HUES48 (cell line): Measurements from ENCODE around the gene PEAR1.

Experiments
- H3K27ac ChIP-seq: one replicate; pipeline ENCODE4 v1.7.0; 2013; ENCODE audit warnings: low read depth, low read length, inconsistent platforms
- H3K27me3 ChIP-seq: 2 replicates; pipeline ENCODE4 v1.6.1; 2013; ENCODE audit warnings: mild to moderate bottlenecking, low read length; ENCODE audit not compliant: control insufficient read depth, insufficient read depth
- H3K36me3 ChIP-seq: 2 replicates; pipeline ENCODE4 v1.6.1; 2013; ENCODE audit warnings: low read length; ENCODE audit not compliant: control insufficient read depth, insufficient read depth
- H3K4me1 ChIP-seq: 2 replicates; pipeline ENCODE4 v1.6.1; 2013; ENCODE audit warnings: mild to moderate bottlenecking, low read length; ENCODE audit not compliant: control insufficient read depth, insufficient read depth
- H3K4me3 ChIP-seq: 2 replicates; pipeline ENCODE4 v1.5.1; 2013; ENCODE audit warnings: mild to moderate bottlenecking, low read depth, low read length
- H3K9ac ChIP-seq: 2 replicates; pipeline ENCODE4 v1.6.1; 2013; ENCODE audit warnings: mild to moderate bottlenecking, low read depth, low read length, moderate library complexity
- H3K9me3 ChIP-seq: 2 replicates; pipeline ENCODE4 v1.6.1; 2013; ENCODE audit warnings: low read length; ENCODE audit not compliant: control insufficient read depth, insufficient read depth

Gene PEAR1

GRCh38 chr1:156860628-156861423 is 32.7 kb upstream of the PEAR1 start, which contains the start of gene NTRK1:
NTRK1 (plus strand) TSS chr1:156860865; CDS start chr1:156860935, 70 bp downstream.
- Histone ChIP-seq H3K36me3 (no peaks in the 10 kb centered on the region), H3K9ac (no peak within 1 kb of the TSS), H3K4me3 (peak within 1 kb of the TSS; percentile 51), H3K27me3 (peaks cover 98% of the 10 kb centered on the region), H3K4me1 (no peaks in the 10 kb centered on the region), H3K9me3 (no peaks in the 10 kb centered on the region), H3K27ac (no peak within 1 kb of the TSS)

DNA sequence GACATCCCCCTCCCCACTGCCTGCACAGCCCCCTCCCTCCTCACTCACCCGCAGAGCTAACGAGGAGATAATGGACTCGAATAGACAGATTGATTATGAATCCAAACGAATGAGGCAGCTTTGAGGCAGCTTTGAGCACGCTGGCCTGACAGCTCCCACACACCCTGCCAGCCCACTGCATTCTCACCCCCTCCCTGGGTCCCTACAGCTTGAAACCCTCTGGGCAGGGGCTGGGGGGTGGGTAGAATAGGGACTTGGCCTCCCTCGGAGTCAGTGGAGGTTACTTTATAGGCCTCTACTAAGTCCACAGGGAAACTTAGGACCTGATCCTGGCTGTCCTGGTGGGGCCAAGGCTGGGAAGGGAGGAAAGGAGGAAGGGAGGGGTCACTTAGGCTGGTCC is 30.9 kb upstream of the PEAR1 start:
- Histone ChIP-seq H3K27me3 (peaks cover 84% of the 10 kb centered on the region), H3K9ac (no peak overlapping the region), H3K4me3 (no peak overlapping the region), H3K27ac (no peak overlapping the region), H3K36me3 (no peaks in the 10 kb centered on the region), H3K4me1 (0 out of 2 replicates have a peak, but pooled peaks cover 7% of the 10 kb centered on the region), H3K9me3 (no peaks in the 10 kb centered on the region)

GRCh38 chr1:156862997-156863599 is 30.4 kb upstream of the PEAR1 start:
- H3K9ac ChIP-seq, result no peak overlapping the region
- H3K27me3 ChIP-seq, result peaks cover 79% of the 10 kb centered on the region
- H3K9me3 ChIP-seq, result no peaks in the 10 kb centered on the region
- 0 out of 2 replicates have a peak, but pooled peaks cover 7% of the 10 kb centered on the region for H3K4me1 ChIP-seq
- no peak overlapping the region for H3K27ac ChIP-seq
- no peaks in the 10 kb centered on the region for H3K36me3 ChIP-seq
- no peak overlapping the region for H3K4me3 ChIP-seq

DNA sequence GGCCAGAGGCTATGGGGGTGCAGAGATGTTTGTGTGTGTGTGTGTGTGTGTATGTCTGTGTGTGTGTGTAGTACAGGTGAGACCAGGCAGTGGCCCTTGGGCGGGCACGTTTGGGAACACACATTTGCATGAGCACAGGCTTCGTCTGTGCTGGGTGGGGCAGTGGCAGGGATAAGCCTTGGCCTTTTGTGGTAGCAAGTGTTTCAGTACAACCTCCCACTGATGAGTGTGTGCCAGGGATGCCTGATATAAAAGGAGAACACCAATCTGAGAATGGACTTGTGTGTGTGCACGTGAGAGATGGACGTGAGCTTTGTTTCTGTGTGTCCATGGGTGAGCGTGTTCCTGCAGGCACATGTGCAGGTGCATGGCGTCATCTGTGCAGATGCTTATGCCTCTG is 29.9 kb upstream of the PEAR1 start:
- H3K4me1 ChIP-seq, result 0 out of 2 replicates have a peak, but pooled peaks cover 7% of the 10 kb centered on the region

DNA sequence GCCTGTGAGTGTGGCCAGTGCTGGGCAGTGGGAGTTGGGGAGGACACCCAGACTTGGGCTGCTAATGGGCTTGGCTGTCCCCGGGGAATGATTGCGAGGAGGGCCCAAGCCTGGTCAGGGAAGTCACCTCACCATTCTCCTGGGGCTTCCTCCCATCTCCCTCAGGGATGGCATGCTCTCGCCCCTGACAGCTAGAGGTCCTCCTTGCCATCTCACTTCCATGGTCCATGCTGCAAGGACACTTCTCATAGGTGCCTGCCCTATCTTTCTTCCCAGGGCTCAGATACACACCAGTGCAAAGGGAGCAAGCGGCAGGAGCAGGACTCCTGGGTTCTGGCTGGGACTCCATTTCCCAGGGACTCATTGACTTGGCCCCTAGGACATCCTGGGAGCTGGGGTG is 28.7 kb upstream of the PEAR1 start:
- peaks cover 68% of the 10 kb centered on the region for H3K27me3 ChIP-seq
- H3K4me1 ChIP-seq, result 0 out of 2 replicates have a peak, but pooled peaks cover 7% of the 10 kb centered on the region
- no peaks in the 10 kb centered on the region for H3K9me3 ChIP-seq
- no peak overlapping the region for H3K9ac ChIP-seq
- H3K4me3 ChIP-seq, result no peak overlapping the region
- H3K36me3 ChIP-seq, result no peaks in the 10 kb centered on the region
- H3K27ac ChIP-seq, result no peak overlapping the region

More for the DNA sequence above, 29.9 kb upstream of the PEAR1 start:
- Histone ChIP-seq H3K27me3 (peaks cover 79% of the 10 kb centered on the region), H3K9ac (no peak overlapping the region), H3K4me3 (no peak overlapping the region), H3K9me3 (no peaks in the 10 kb centered on the region), H3K36me3 (no peaks in the 10 kb centered on the region), H3K27ac (no peak overlapping the region)

GRCh38 chr1:156865258-156865657 is 28.3 kb upstream of the PEAR1 start:
- Histone ChIP-seq H3K36me3 (no peaks in the 10 kb centered on the region), H3K9me3 (no peaks in the 10 kb centered on the region), H3K27me3 (peaks cover 64% of the 10 kb centered on the region), H3K27ac (no peak overlapping the region), H3K4me3 (no peak overlapping the region), H3K9ac (no peak overlapping the region), H3K4me1 (0 out of 2 replicates have a peak, but pooled peaks cover 7% of the 10 kb centered on the region)

DNA sequence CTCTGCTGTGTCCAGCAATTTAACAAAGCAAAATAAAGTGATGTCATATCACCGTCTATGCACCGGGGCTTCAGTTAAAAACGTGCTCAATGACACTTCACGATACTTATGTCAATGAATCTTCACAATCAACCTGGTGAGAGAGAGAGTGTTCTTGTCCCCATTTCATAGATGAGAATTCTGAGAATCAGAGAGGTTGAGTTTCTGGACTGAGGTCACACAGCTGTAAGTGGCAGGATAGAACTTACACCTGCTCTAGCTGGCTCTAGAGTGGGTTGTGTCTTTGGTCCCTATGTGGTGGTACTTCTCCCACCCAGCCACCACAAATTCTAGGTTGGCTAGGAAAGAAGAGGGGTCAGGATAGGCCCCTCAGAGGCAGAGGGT is 27.7 kb upstream of the PEAR1 start:
- Histone ChIP-seq H3K9ac (no peak overlapping the region), H3K4me3 (no peak overlapping the region), H3K36me3 (no peaks in the 10 kb centered on the region), H3K27me3 (peaks cover 64% of the 10 kb centered on the region), H3K27ac (no peak overlapping the region), H3K4me1 (0 out of 2 replicates have a peak, but pooled peaks cover 7% of the 10 kb centered on the region), H3K9me3 (no peaks in the 10 kb centered on the region)

GRCh38 chr1:156866249-156866909 is 27.1 kb upstream of the PEAR1 start:
- no peak overlapping the region for H3K27ac ChIP-seq
- H3K9ac ChIP-seq, result no peak overlapping the region
- no peaks in the 10 kb centered on the region for H3K9me3 ChIP-seq
- H3K27me3 ChIP-seq, result peaks cover 59% of the 10 kb centered on the region
- 0 out of 2 replicates have a peak, but pooled peaks cover 7% of the 10 kb centered on the region for H3K4me1 ChIP-seq
- no peak overlapping the region for H3K4me3 ChIP-seq
- H3K36me3 ChIP-seq, result no peaks in the 10 kb centered on the region

GRCh38 chr1:156868341-156868740 is 25.2 kb upstream of the PEAR1 start:
- Histone ChIP-seq H3K27ac (no peak overlapping the region), H3K27me3 (peaks cover 39% of the 10 kb centered on the region), H3K4me3 (no peak overlapping the region), H3K9me3 (no peaks in the 10 kb centered on the region), H3K4me1 (0 out of 2 replicates have a peak, but pooled peaks cover 7% of the 10 kb centered on the region), H3K36me3 (no peaks in the 10 kb centered on the region), H3K9ac (no peak overlapping the region)

- H3K4me3 ChIP-seq, result no peak overlapping the region
- H3K4me1 ChIP-seq, result 0 out of 2 replicates have a peak, but pooled peaks cover 7% of the 10 kb centered on the region
- H3K9me3 ChIP-seq, result no peaks in the 10 kb centered on the region
- H3K27ac ChIP-seq, result no peak overlapping the region
- H3K27me3 ChIP-seq, result peaks cover 28% of the 10 kb centered on the region
- H3K9ac ChIP-seq, result no peak overlapping the region
- H3K36me3 ChIP-seq, result no peaks in the 10 kb centered on the region
Observed at GRCh38 chr1:156869455-156869854, 24.1 kb upstream of the PEAR1 start.
